GM19043 (cell line): ENCODE measurements around the gene PLPPR3.

ENCODE experiments used
- ATAC-seq: cut with Tn5 transposase; IDR thresholded peaks from one replicate; pipeline ENCODE4 v1.9.1; 2021; ENCODE audit warnings: low read depth; ENCODE audit not compliant: unreplicated experiment

PLPPR3 gene

DNA sequence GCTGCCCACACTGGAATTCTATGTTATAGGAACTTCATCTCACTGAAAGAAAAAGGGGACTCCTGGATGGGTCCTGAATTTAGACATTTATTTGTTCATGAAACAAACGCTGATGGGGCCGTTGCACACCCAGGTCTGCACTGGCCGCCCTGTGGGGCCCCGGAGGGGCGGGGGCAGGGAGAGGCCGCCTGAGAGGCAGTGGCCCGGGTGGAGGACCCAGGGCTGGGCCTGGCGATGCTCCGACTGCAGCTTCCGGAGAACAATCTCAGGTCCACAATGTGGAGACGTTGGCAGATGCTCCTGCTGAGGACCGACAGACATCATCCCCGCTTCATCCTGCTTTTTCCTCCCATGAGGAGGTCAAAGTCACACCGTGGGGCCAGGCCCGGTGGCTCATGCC is 40.8 kb downstream of the PLPPR3 start:
- no peak for ATAC-seq

- no peak for ATAC-seq
Observed at GRCh38 chr19:778910-779653, 42.7 kb downstream of the PLPPR3 start.

- ATAC-seq, result no peak
Observed at GRCh38 chr19:776549-776948, 45.2 kb downstream of the PLPPR3 start.

- no peak for ATAC-seq
Observed at GRCh38 chr19:772730-773436, 48.9 kb downstream of the PLPPR3 start.

GRCh38 chr19:772063-772462 is 49.7 kb downstream of the PLPPR3 start:
- ATAC-seq, result no peak

- ATAC-seq, result no peak
Observed at GRCh38 chr19:771332-771785, 50.4 kb downstream of the PLPPR3 start.

DNA sequence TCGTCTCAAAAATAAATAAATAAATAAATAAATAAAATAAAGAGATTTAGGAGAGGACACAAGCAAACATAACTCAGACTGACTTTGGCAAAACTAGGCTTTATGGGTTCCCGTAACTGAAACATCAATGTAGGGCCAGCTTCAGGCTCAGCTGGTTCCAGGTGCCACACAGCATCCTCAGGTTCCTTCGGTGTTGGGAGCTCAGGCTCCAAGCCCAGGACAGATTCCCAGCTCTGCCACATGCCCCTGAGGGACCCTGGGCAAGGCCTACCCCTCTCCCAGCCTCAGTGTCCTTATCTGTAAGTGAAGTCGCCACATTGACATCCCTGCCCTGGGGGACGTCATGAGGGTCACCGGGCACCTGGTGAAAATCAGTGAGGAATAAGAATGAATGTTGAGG is 52.1 kb downstream of the PLPPR3 start:
- no peak for ATAC-seq

DNA sequence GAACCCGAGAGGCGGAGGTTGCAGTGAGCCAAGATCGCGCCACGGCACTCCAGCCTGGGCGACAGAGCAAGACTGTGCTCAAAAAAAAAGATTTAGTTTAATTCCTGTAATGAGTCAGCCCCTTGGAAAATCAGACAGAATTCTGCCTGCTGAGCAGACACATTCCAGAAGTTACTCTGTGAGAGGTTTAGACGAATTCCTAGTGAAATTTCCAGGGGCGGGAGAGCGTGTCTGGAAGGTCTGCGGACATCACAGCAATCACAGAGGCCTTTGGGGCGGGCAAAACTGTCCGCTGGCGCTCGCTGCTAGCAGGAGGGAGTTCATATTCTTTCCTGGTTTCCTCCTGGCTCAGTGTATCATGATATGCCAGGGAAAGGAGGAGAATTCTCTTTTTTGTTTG is 53.3 kb downstream of the PLPPR3 start:
- ATAC-seq, result no peak

- no peak for ATAC-seq
Observed at GRCh38 chr19:765179-765738, 56.5 kb downstream of the PLPPR3 start.

- ATAC-seq, result no peak
Observed at GRCh38 chr19:764301-764700, 57.5 kb downstream of the PLPPR3 start.

GRCh38 chr19:763869-764268 is 57.9 kb downstream of the PLPPR3 start:
- ATAC-seq, result no peak

DNA sequence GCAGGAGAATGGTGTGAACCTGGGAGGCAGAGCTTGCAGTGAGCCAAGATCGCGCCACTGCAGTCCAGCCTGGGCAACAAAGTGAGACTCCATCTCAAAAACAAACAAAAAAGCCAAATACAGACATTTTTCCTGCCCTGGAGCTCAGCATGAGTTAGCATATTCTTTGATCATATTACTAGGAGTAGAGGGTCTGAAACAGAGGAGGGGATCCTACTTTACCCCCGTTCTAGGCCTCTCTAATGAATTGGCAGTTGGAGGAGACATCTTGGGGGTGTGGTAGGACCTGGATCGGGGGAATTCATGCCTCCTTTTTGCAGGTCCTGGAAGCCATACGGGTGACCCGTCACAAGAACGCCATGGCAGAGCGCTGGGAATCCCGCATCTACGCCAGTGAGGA is 58.6 kb downstream of the PLPPR3 start:
- ATAC-seq, result no peak
